ENCODE data around the gene CDK8.
"Not testable (repeated sequence)": the region's sequence is repeated elsewhere in the genome, so short reads cannot be mapped to it uniquely, and the experiment has no call there.

The CDK8 gene

DNA sequence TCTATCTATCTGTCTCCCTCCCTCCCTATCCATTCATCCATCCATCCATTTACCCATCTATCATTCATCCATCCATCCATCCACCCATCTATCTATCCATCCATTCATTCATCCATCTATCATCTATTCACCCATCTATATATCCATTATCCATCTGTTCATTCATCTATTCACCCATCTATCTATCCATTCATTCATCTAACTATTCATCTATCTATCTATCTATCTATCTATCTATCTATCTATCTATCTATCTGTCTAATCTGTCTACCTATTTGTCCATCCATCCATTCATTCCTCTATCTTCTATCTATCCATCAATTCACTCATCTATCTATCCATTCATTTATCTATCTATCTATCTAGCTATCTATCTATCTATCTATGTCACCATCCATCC lies 4.4 kb upstream of the CDK8 start:
- H3K36me3 ChIP-seq (ENCODE audit: control insufficient read depth in 1 of 2, insufficient read depth in 2 of 2, low read depth in 1 of 2, low read length in 2 of 2), result no peaks in the 10 kb centered on the region
- no peak overlapping the region for H3K23ac ChIP-seq (ENCODE audit: low read length in 2 of 2)
- H3K27me3 ChIP-seq (ENCODE audit: control insufficient read depth in 1 of 2, insufficient read depth in 1 of 2, low read length in 2 of 2), result peaks cover 8 to 22% of the 10 kb centered on the region in 2 experiments
- H2AFZ ChIP-seq (ENCODE audit: low read depth, low read length), result no peak overlapping the region
- H3K4me3 ChIP-seq (ENCODE audit: insufficient read depth in 1 of 2, low read depth in 1 of 2, low read length in 2 of 2), result no peak overlapping the region
- H2AK5ac ChIP-seq (ENCODE audit: low read length, severe bottlenecking), result no peak overlapping the region
- H3K9ac ChIP-seq (ENCODE audit: low read length), result no peak overlapping the region
- no peak overlapping the region for H4K91ac ChIP-seq (ENCODE audit: low read length)
- peaks cover under 1% of the 10 kb centered on the region for H3K79me1 ChIP-seq (replicated peaks; ENCODE audit: low read length, poor library complexity, severe bottlenecking)
- no peaks in the 10 kb centered on the region for H3K4me1 ChIP-seq (ENCODE audit: control insufficient read depth, insufficient read depth, low read depth, low read length)
- H3K14ac ChIP-seq (ENCODE audit: low read length in 2 of 2), result no peak overlapping the region
- no peak overlapping the region for H3K4ac ChIP-seq (ENCODE audit: low read depth in 1 of 2, low read length in 2 of 2)
- H2BK5ac ChIP-seq (ENCODE audit: low read depth, low read length, poor library complexity, severe bottlenecking), result no peak overlapping the region
- H2BK15ac ChIP-seq (ENCODE audit: low read depth, poor library complexity, severe bottlenecking), result no peak overlapping the region
- no peak overlapping the region for H2BK120ac ChIP-seq (ENCODE audit: low read depth, low read length)
- H3K27ac ChIP-seq (ENCODE audit: low read length, poor library complexity, severe bottlenecking), result no peak overlapping the region
- no peak overlapping the region for H4K8ac ChIP-seq (ENCODE audit: low read length)
- no peak overlapping the region for H2BK12ac ChIP-seq (ENCODE audit: low read length in 2 of 2)
- no peak overlapping the region for H3K18ac ChIP-seq (ENCODE audit: low read depth in 1 of 2, low read length in 2 of 2)
- H3K4me2 ChIP-seq (ENCODE audit: low read length, poor library complexity, severe bottlenecking), result no peak overlapping the region
- no peak for DNase-seq
- H3K9me3 ChIP-seq (ENCODE audit: control insufficient read depth, low read length), result no peaks in the 10 kb centered on the region

DNA sequence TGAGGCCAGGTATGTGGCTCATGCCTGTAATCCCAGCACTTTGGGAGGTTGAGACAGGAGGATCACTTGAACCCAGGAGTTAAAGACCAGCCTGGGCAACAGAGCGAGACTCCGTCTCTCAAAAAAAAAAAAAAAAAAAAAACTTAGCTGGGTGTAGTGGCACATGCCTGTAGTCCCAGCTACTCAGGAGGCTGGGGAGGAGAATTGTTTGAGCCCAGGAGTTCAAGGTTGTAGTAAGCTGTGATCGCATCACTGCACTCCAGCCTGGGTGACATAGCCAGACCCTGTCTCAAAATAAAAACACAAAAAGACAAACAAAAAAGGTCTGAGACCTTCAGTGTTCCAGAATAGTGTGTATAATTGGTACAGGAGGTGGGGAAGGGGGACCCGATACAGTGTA lies 1.9 kb upstream of the CDK8 start:
- H3K27ac ChIP-seq (ENCODE audit: low read length, poor library complexity, severe bottlenecking); H2AFZ ChIP-seq (ENCODE audit: low read depth, low read length); H2BK12ac ChIP-seq (ENCODE audit: low read length in 2 of 2); H4K8ac ChIP-seq (ENCODE audit: low read length); H2BK15ac ChIP-seq (ENCODE audit: low read depth, poor library complexity, severe bottlenecking); H3K9me3 ChIP-seq (ENCODE audit: control insufficient read depth, low read length); H4K91ac ChIP-seq (ENCODE audit: low read length); H3K4me3 ChIP-seq (ENCODE audit: insufficient read depth in 1 of 2, low read depth in 1 of 2, low read length in 2 of 2); H3K9ac ChIP-seq (ENCODE audit: low read length); H2AK5ac ChIP-seq (ENCODE audit: low read length, severe bottlenecking); H3K14ac ChIP-seq (ENCODE audit: low read length in 2 of 2); H3K36me3 ChIP-seq (ENCODE audit: control insufficient read depth in 1 of 2, insufficient read depth in 2 of 2, low read depth in 1 of 2, low read length in 2 of 2); H2BK120ac ChIP-seq (ENCODE audit: low read depth, low read length); H3K4ac ChIP-seq (ENCODE audit: low read depth in 1 of 2, low read length in 2 of 2); H3K79me1 ChIP-seq (replicated peaks; ENCODE audit: low read length, poor library complexity, severe bottlenecking); H3K4me2 ChIP-seq (ENCODE audit: low read length, poor library complexity, severe bottlenecking); H3K4me1 ChIP-seq (ENCODE audit: control insufficient read depth, insufficient read depth, low read depth, low read length); H2BK5ac ChIP-seq (ENCODE audit: low read depth, low read length, poor library complexity, severe bottlenecking); H3K23ac ChIP-seq (ENCODE audit: low read length in 2 of 2); DNase-seq; H3K18ac ChIP-seq (ENCODE audit: low read depth in 1 of 2, low read length in 2 of 2): not testable (repeated sequence)
- WGBS, result 79% methylated on average over 2 of the region's 4 CpGs
- peaks cover 8 to 21% of the 10 kb centered on the region in 2 experiments for H3K27me3 ChIP-seq (ENCODE audit: control insufficient read depth in 1 of 2, insufficient read depth in 1 of 2, low read length in 2 of 2)

GRCh38 chr13:26253262-26253786 lies 605 bp upstream of the CDK8 start:
- H3K4ac ChIP-seq (ENCODE audit: low read depth in 1 of 2, low read length in 2 of 2), result no peak overlapping the region
- WGBS, result 38% methylated on average over 8 of the region's 9 CpGs
- H2AFZ ChIP-seq (ENCODE audit: low read depth, low read length), result no peak overlapping the region
- H2BK12ac ChIP-seq (ENCODE audit: low read length in 2 of 2), result no peak overlapping the region
- no peak for DNase-seq
- peak overlapping the region; percentile 92 for H3K9ac ChIP-seq (ENCODE audit: low read length)
- no peak overlapping the region for H3K18ac ChIP-seq (ENCODE audit: low read depth in 1 of 2, low read length in 2 of 2)
- H3K4me1 ChIP-seq (ENCODE audit: control insufficient read depth, insufficient read depth, low read depth, low read length), result no peaks in the 10 kb centered on the region
- H2BK120ac ChIP-seq (ENCODE audit: low read depth, low read length), result no peak overlapping the region
- H4K8ac ChIP-seq (ENCODE audit: low read length), result no peak overlapping the region
- no peak overlapping the region for H4K91ac ChIP-seq (ENCODE audit: low read length)
- peak overlapping the region in 1 of 2 experiments; percentile 95 for H3K4me3 ChIP-seq (ENCODE audit: insufficient read depth in 1 of 2, low read depth in 1 of 2, low read length in 2 of 2)
- H3K27me3 ChIP-seq (ENCODE audit: control insufficient read depth in 1 of 2, insufficient read depth in 1 of 2, low read length in 2 of 2), result peaks cover 8 to 15% of the 10 kb centered on the region in 2 experiments
- H2AK5ac ChIP-seq (ENCODE audit: low read length, severe bottlenecking), result no peak overlapping the region
- no peak overlapping the region for H3K27ac ChIP-seq (ENCODE audit: low read length, poor library complexity, severe bottlenecking)
- H3K36me3 ChIP-seq (ENCODE audit: control insufficient read depth in 1 of 2, insufficient read depth in 2 of 2, low read depth in 1 of 2, low read length in 2 of 2), result no peaks in the 10 kb centered on the region
- H3K4me2 ChIP-seq (ENCODE audit: low read length, poor library complexity, severe bottlenecking), result no peak overlapping the region
- no peak overlapping the region for H2BK5ac ChIP-seq (ENCODE audit: low read depth, low read length, poor library complexity, severe bottlenecking)
- no peak overlapping the region for H3K14ac ChIP-seq (ENCODE audit: low read length in 2 of 2)
- H3K23ac ChIP-seq (ENCODE audit: low read length in 2 of 2), result no peak overlapping the region
- H3K9me3 ChIP-seq (ENCODE audit: control insufficient read depth, low read length), result no peaks in the 10 kb centered on the region
- peaks cover 2% of the 10 kb centered on the region for H3K79me1 ChIP-seq (replicated peaks; ENCODE audit: low read length, poor library complexity, severe bottlenecking)
- no peak overlapping the region for H2BK15ac ChIP-seq (ENCODE audit: low read depth, poor library complexity, severe bottlenecking)

GRCh38 chr13:26254583-26255111 lies 718 bp downstream of the CDK8 start:
- no peaks in the 10 kb centered on the region for H3K4me1 ChIP-seq (ENCODE audit: control insufficient read depth, insufficient read depth, low read depth, low read length)
- peak overlapping the region; percentile 71 to 86 for H3K14ac ChIP-seq (ENCODE audit: low read length in 2 of 2)
- H3K27ac ChIP-seq (ENCODE audit: low read length, poor library complexity, severe bottlenecking), result no peak overlapping the region
- H3K27me3 ChIP-seq (ENCODE audit: control insufficient read depth in 1 of 2, insufficient read depth in 1 of 2, low read length in 2 of 2), result peaks cover under 1 to 5% of the 10 kb centered on the region in 2 experiments
- peak overlapping the region in 1 of 2 experiments; percentile 6 for H3K4ac ChIP-seq (ENCODE audit: low read depth in 1 of 2, low read length in 2 of 2)
- H3K9ac ChIP-seq (ENCODE audit: low read length), result peak overlapping the region; percentile 92
- no peak overlapping the region for H2BK5ac ChIP-seq (ENCODE audit: low read depth, low read length, poor library complexity, severe bottlenecking)
- H2BK15ac ChIP-seq (ENCODE audit: low read depth, poor library complexity, severe bottlenecking), result no peak overlapping the region
- WGBS, result 1% methylated on average over 32 of the region's 35 CpGs
- no peak overlapping the region for H4K91ac ChIP-seq (ENCODE audit: low read length)
- H4K8ac ChIP-seq (ENCODE audit: low read length), result peak overlapping the region; percentile 57
- no peaks in the 10 kb centered on the region for H3K36me3 ChIP-seq (ENCODE audit: control insufficient read depth in 1 of 2, insufficient read depth in 2 of 2, low read depth in 1 of 2, low read length in 2 of 2)
- H3K18ac ChIP-seq (ENCODE audit: low read depth in 1 of 2, low read length in 2 of 2), result peak overlapping the region; percentile 45 to 78
- H3K79me1 ChIP-seq (replicated peaks; ENCODE audit: low read length, poor library complexity, severe bottlenecking), result peaks cover 3% of the 10 kb centered on the region
- H2BK120ac ChIP-seq (ENCODE audit: low read depth, low read length), result no peak overlapping the region
- peak overlapping the region in 1 of 2 experiments; percentile 77 for H2BK12ac ChIP-seq (ENCODE audit: low read length in 2 of 2)
- H3K4me2 ChIP-seq (ENCODE audit: low read length, poor library complexity, severe bottlenecking), result peak overlapping the region; percentile 73
- H3K23ac ChIP-seq (ENCODE audit: low read length in 2 of 2), result peak overlapping the region in 1 of 2 experiments; percentile 77
- H3K4me3 ChIP-seq (ENCODE audit: insufficient read depth in 1 of 2, low read depth in 1 of 2, low read length in 2 of 2), result peak overlapping the region; percentile 82 to 95
- no peak overlapping the region for H2AFZ ChIP-seq (ENCODE audit: low read depth, low read length)
- peak; percentile 50 for DNase-seq
- no peak overlapping the region for H2AK5ac ChIP-seq (ENCODE audit: low read length, severe bottlenecking)
- H3K9me3 ChIP-seq (ENCODE audit: control insufficient read depth, low read length), result no peaks in the 10 kb centered on the region

Measured in mesenchymal stem cell (in vitro differentiated cells and primary cell).